Kidney epithelial cell (primary cell): ENCODE data around the gene ITPK1. TPM values are rescaled to one million over a fixed set of nuclear protein-coding genes. Genes with fewer than 3 reads are reported as not detected.

ENCODE experiments used
- DNase-seq: peaks from one replicate; pipeline ENCODE4 v3.0.0-alpha.2; 2010; ENCODE audit warnings: low read depth
- H3K27me3 ChIP-seq: 2 replicates; pipeline ENCODE4 v1.6.0; 2011; ENCODE audit warnings: low read length; ENCODE audit not compliant: control insufficient read depth, insufficient read depth
- H3K36me3 ChIP-seq: 2 replicates; pipeline ENCODE4 v1.5.1; 2011; ENCODE audit warnings: low read length; ENCODE audit not compliant: control insufficient read depth, insufficient read depth
- H3K4me3 ChIP-seq: 2 replicates; pipeline ENCODE4 v1.5.1; 2011; ENCODE audit warnings: low read depth, mild to moderate bottlenecking, control low read depth, low read length
- total RNA-seq: library from RNA; depleted of rRNA; stranded (reverse); fragments of >200 nt; gene quantifications from 2 replicates; pipeline ENCODE4 v1.2.3, GENCODE V29; 2015
- TF ChIP-seq, protein P1 (sequence below): IDR thresholded peaks from 2 replicates; pipeline ENCODE4 v1.5.1; 2011; ENCODE audit warnings: mild to moderate bottlenecking, moderate library complexity, low read length, control low read depth, inconsistent platforms; ENCODE audit not compliant: insufficient read depth, poor library complexity, severe bottlenecking

Gene ITPK1
- total RNA-seq, 1 donor from 2014 or later = 21.3 TPM

DNA sequence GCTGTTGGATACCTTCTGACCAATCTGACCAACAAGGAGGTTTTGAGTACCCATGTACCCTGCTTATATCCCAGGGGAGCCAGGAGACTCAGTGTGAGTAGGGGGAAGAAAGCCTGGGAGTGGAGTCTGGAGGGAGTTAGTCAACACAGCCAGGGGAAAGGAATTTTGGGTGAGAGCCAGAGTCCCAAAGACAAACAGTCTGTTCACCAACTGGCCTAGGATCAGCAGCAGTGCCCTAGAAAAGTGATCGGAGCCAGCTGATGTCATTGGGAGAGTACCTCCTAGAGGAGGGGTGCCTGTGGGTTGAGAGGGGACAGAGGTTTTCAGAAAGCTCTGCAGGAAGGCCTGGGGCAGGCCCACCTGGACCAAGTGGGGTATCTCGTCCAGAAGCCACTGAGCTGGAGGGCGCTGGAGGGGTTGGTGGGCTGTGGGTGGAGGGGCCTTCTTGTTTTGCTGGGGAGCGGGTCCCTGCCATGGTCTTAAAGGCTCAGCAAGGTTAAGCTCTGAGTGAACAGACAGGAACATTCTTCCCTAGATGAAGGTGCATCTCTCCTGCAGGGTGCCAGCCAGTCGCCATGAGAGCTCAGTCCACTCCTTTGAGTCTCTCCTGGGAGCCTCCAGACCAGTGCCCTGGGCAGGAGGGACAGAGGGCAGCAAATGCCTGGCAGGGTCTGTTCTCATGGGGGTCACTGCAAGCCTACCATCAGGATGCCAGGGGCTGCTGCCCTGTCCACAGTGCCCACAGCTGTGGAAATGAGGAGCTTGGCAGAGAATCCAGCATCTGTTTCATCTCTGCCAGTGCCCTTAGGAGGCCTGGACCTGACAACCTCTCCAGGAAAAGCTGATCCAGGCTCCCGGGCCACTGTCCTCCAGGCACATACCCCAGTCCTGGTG lies 129.2 kb downstream of the ITPK1 start:
- Histone ChIP-seq H3K27me3 (no peaks in the 10 kb centered on the region), H3K4me3 (no peak overlapping the region), H3K36me3 (no peaks in the 10 kb centered on the region)
- DNase-seq = no peak
- TF ChIP-seq, protein P1, sequence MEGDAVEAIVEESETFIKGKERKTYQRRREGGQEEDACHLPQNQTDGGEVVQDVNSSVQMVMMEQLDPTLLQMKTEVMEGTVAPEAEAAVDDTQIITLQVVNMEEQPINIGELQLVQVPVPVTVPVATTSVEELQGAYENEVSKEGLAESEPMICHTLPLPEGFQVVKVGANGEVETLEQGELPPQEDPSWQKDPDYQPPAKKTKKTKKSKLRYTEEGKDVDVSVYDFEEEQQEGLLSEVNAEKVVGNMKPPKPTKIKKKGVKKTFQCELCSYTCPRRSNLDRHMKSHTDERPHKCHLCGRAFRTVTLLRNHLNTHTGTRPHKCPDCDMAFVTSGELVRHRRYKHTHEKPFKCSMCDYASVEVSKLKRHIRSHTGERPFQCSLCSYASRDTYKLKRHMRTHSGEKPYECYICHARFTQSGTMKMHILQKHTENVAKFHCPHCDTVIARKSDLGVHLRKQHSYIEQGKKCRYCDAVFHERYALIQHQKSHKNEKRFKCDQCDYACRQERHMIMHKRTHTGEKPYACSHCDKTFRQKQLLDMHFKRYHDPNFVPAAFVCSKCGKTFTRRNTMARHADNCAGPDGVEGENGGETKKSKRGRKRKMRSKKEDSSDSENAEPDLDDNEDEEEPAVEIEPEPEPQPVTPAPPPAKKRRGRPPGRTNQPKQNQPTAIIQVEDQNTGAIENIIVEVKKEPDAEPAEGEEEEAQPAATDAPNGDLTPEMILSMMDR = no peak

DNA sequence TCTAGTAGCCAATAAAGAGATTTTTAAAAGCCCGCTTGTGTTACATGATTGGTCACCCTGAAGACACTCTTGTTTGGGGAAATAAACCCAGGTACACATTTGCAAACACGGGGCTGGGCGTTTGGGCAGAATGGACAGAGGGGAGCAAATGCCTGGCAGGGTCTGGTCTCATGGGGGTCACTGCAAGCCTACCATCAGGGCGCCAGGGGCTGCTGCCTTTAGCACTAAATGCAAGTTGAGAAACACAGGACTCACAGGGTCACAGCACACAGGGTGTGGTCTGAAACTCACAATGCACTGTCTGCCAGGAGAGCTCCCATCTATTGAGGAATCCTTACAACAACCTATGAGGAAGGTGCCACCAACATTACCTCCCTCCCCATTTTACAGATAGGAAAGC lies 130.2 kb downstream of the ITPK1 start:
- no peak for DNase-seq
- TF ChIP-seq, protein P1 = no peak
- Histone ChIP-seq H3K27me3 (no peaks in the 10 kb centered on the region), H3K4me3 (no peak overlapping the region), H3K36me3 (no peaks in the 10 kb centered on the region)

DNA sequence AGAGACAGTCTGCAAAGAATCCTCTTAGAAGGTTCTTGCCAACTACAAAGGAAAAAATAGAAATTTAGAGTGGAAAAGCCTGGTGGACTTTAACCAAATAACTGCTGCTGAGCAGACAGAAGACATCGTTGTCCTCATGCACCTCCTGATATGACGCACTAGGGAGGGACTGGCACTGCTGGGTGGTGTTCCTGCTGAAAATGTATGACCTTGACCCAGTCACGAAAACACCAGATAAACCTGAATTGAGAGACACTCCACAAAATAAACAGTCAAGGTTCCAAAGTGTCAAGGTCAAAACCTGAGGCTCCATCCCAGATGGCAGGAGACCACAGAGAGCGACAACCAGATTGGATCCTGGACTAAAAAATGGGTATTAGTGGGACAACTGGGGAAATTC lies 130.8 kb downstream of the ITPK1 start:
- no peaks in the 10 kb centered on the region for H3K27me3 ChIP-seq
- TF ChIP-seq, protein P1 = no peak

DNA sequence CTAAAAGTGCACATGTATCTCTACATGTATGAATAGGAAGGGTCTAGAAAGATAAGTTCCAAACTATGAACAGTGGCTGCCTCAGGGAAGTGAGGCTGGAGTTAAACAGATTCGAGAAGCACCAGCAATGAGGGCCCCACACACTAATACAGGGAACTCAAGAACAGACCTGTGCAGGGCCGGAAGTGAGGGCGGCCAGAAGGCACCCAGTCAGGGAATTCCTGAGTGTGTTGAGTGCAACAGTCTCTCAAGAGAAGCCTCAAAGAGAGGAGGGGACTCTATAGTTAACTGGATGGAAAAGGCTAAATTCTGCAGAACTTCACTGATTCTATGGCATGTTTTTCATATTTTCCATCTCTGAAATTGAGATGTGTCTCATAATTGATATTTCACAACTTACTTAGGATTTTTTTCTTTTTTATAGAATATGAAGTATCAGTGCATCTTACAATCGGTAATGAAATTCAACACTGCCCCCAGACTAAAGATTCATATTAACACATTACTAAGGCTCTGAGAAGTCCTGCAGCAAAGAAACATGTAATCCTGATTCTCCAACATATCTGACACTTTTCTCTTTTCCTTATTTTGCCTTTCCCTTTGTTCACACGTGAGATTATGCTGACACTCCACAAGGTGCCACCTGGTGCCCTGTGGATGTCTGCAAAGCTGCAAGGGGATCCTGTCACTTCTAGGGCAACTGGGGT lies 131.5 kb downstream of the ITPK1 start:
- H3K36me3 ChIP-seq = no peaks in the 10 kb centered on the region
- H3K4me3 ChIP-seq = no peak overlapping the region
- DNase-seq = no peak
- TF ChIP-seq, protein P1 = no peak
- no peaks in the 10 kb centered on the region for H3K27me3 ChIP-seq

More for the DNA sequence above, 130.8 kb downstream of the ITPK1 start:
- Histone ChIP-seq H3K36me3 (no peaks in the 10 kb centered on the region), H3K4me3 (no peak overlapping the region)
- no peak for DNase-seq

DNA sequence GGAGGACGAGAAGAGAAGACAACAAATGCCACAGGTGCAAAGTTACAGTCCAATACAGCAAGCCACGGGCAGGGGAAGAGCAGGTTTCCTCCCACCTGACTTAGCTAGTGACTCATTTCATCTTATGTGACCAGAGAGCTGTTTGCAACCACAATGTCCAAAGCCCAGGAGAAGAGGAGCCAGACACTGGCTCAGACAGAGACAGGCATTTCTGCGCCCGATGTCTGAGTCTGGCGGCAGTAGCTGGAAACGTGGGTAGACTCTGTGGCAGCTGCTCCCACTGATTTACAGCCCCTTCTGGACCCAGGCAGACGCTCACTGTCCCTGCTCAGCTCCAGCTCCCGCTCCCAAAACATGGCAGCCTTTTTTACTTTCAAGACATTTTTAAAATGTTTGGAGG lies 132.8 kb downstream of the ITPK1 start:
- DNase-seq = no peak
- no peaks in the 10 kb centered on the region for H3K27me3 ChIP-seq
- H3K4me3 ChIP-seq = no peak overlapping the region
- H3K36me3 ChIP-seq = no peaks in the 10 kb centered on the region
- TF ChIP-seq, protein P1 = no peak
